T1000 (cell line): ENCODE results near the gene CNRIP1.

Experiments
- DNase-seq: peaks from one replicate; lab custom pipeline; 2025; ENCODE audit warnings: mixed read lengths; lab: John Stamatoyannopoulos, UW

Gene CNRIP1

GRCh38 chr2:68251187-68251854, 68.4 kb downstream of the CNRIP1 start:
- no peak for DNase-seq

- peak; percentile 22 for DNase-seq
Observed at GRCh38 chr2:68250652-68251186, 69.0 kb downstream of the CNRIP1 start.

- no peak for DNase-seq
Observed at GRCh38 chr2:68250196-68250595, 69.6 kb downstream of the CNRIP1 start.

- no peak for DNase-seq
Observed at GRCh38 chr2:68248806-68249205, 70.9 kb downstream of the CNRIP1 start.

- no peak for DNase-seq
Observed at GRCh38 chr2:68248361-68248760, 71.4 kb downstream of the CNRIP1 start.

- no peak for DNase-seq
Observed at GRCh38 chr2:68246396-68246795, 73.4 kb downstream of the CNRIP1 start.

- DNase-seq = no peak
Observed at GRCh38 chr2:68245672-68246071, 74.1 kb downstream of the CNRIP1 start.

- no peak for DNase-seq
Observed at GRCh38 chr2:68245066-68245465, 74.7 kb downstream of the CNRIP1 start.

GRCh38 chr2:68244456-68244855, 75.3 kb downstream of the CNRIP1 start:
- DNase-seq = no peak
